Activated T-helper 1 cell treated with anti-CD3 and anti-CD28 coated beads, Interleukin-12 subunit alpha, Interleukin-12 subunit beta, Interleukin-2, Interleukin-4 antibody, amounts not matched to agents 30 ng/mL and 10 ng/mL and 1 ng/mL, durations not matched to agents 14 hours and 24 hours and 36 hours (primary cell): ENCODE measurements around the gene GPI. TPM values are rescaled to one million over a fixed set of nuclear protein-coding genes. Genes with fewer than 3 reads are reported as not detected.

Source experiments
- DNase-seq: peaks from one replicate; pipeline ENCODE4 v3.0.0; 2021; ENCODE audit warnings: low spot score
- H3K27ac Mint-ChIP-seq: one replicate; pipeline ENCODE4 v1.8.0; 2021; ENCODE audit warnings: mild to moderate bottlenecking, mixed read lengths
- H3K27me3 Mint-ChIP-seq: one replicate; pipeline ENCODE4 v1.8.0; 2022; ENCODE audit warnings: mild to moderate bottlenecking, moderate library complexity, mixed read lengths; ENCODE audit not compliant: insufficient read depth
- H3K36me3 Mint-ChIP-seq: one replicate; pipeline ENCODE4 v1.8.0; 2021; ENCODE audit warnings: low read depth, mixed read lengths
- H3K4me1 Mint-ChIP-seq: one replicate; pipeline ENCODE4 v1.8.0; 2021; ENCODE audit warnings: low read depth, mixed read lengths
- H3K4me3 Mint-ChIP-seq: one replicate; pipeline ENCODE4 v1.8.0; 2021; ENCODE audit warnings: mild to moderate bottlenecking, moderate library complexity, mixed read lengths
- H3K9me3 Mint-ChIP-seq: one replicate; pipeline ENCODE4 v1.8.0; 2021; ENCODE audit warnings: mixed read lengths
- intact Hi-C: fragments of 100-400 bp; cut with micrococcal nuclease; formaldehyde crosslinking; loops from one replicate; pipeline ENCODE4 v1.15.1; 2024
- total RNA-seq: library from RNA; stranded (reverse); gene quantifications from 2 replicates; pipeline ENCODE4 v1.2.3, GENCODE V29; 2022

The GPI gene
- total RNA-seq, 1 donor from 2014 or later, result 502 TPM

GRCh38 chr19:34430738-34431625 is 66.0 kb downstream of the GPI start:
- Mint-ChIP-seq H3K4me1 (peaks cover 45% of the 10 kb centered on the region), H3K4me3 (peak overlapping the region; percentile 98), H3K27me3 (no peaks in the 10 kb centered on the region), H3K27ac (peak overlapping the region; percentile 74), H3K36me3 (peaks cover 28% of the 10 kb centered on the region), H3K9me3 (no peaks in the 10 kb centered on the region)
- DNase-seq, result peak; percentile 29
- intact Hi-C loops, result loop anchor here (1.0 to 10.0 kb wide), 4 partner anchors 27 to 259 kb away; partner anchors contain the start of genes LSM14A and PDCD2L

GRCh38 chr19:34431681-34432402 is 66.8 kb downstream of the GPI start:
- H3K27me3 Mint-ChIP-seq, result no peaks in the 10 kb centered on the region
- peaks cover 45% of the 10 kb centered on the region for H3K4me1 Mint-ChIP-seq
- intact Hi-C loops, result loop anchor here (2.0 to 10.0 kb wide), 3 partner anchors 73 to 260 kb away; partner anchors contain the start of gene LSM14A
- H3K36me3 Mint-ChIP-seq, result peaks cover 32% of the 10 kb centered on the region
- H3K27ac Mint-ChIP-seq, result no peak overlapping the region
- H3K4me3 Mint-ChIP-seq, result no peak overlapping the region
- no peaks in the 10 kb centered on the region for H3K9me3 Mint-ChIP-seq
- DNase-seq, result no peak

- Mint-ChIP-seq H3K4me3 (no peak overlapping the region), H3K27me3 (no peaks in the 10 kb centered on the region), H3K27ac (peak overlapping the region; percentile 58), H3K36me3 (peaks cover 36% of the 10 kb centered on the region), H3K4me1 (peaks cover 43% of the 10 kb centered on the region), H3K9me3 (no peaks in the 10 kb centered on the region)
- no peak for DNase-seq
- intact Hi-C loops, result loop anchor here (5.0 to 10.0 kb wide), 2 partner anchors 198 to 260 kb away; partner anchors contain the start of gene LSM14A
Measured at GRCh38 chr19:34432797-34433196, 67.8 kb downstream of the GPI start.

- peaks cover 16% of the 10 kb centered on the region for H3K4me1 Mint-ChIP-seq
- intact Hi-C loops, result loop anchor here (10.0 kb wide), 1 partner anchor 202 kb away; no protein-coding TSS in a partner anchor
- H3K4me3 Mint-ChIP-seq, result no peak overlapping the region
- H3K27ac Mint-ChIP-seq, result no peak overlapping the region
- no peak for DNase-seq
- no peaks in the 10 kb centered on the region for H3K27me3 Mint-ChIP-seq
- H3K9me3 Mint-ChIP-seq, result no peaks in the 10 kb centered on the region
- peaks cover 38% of the 10 kb centered on the region for H3K36me3 Mint-ChIP-seq
Measured at GRCh38 chr19:34436716-34437115, 71.7 kb downstream of the GPI start.

- Mint-ChIP-seq H3K4me1 (no peaks in the 10 kb centered on the region), H3K4me3 (no peak overlapping the region), H3K27ac (peak overlapping the region; percentile 52), H3K9me3 (no peaks in the 10 kb centered on the region), H3K27me3 (no peaks in the 10 kb centered on the region), H3K36me3 (peaks cover 66% of the 10 kb centered on the region)
- DNase-seq, result no peak
- intact Hi-C loops, result no loop called here
Measured at GRCh38 chr19:34448191-34448590, 83.2 kb downstream of the GPI start.

Other genes starting within 250 kb of the GPI start
- gene LSM14A, start 192.7 kb upstream of the GPI start, total RNA-seq, result 118 and 121 TPM in 2 replicates
- gene GARRE1, start 110.6 kb upstream of the GPI start, total RNA-seq, result 11.6 and 13.1 TPM in 2 replicates
- 51.3 and 52.3 TPM in 2 replicates for gene PDCD2L, start 39.2 kb downstream of the GPI start, total RNA-seq
- 173 and 175 TPM in 2 replicates for gene UBA2, start 63.2 kb downstream of the GPI start, total RNA-seq
- 0.39 and 0.86 TPM in 2 replicates for gene WTIP, start 116.6 kb downstream of the GPI start, total RNA-seq